Thyroid gland (tissue), 4 donors: ENCODE measurements around the gene ME3.

Experiments
- POLR2A ChIP-seq, 2 donors: fragments of 450-650 bp; IDR thresholded peaks; one replicate each; pipeline ENCODE4 v1.6.1; 2017; ENCODE audit warnings: antibody characterized with exemption in 2 of 2, mild to moderate bottlenecking in 2 of 2, moderate library complexity in 1 of 2
- TF ChIP-seq, protein P1 (sequence below), 6 experiments: fragments of 200-600 bp in 3 of 6; fragments of 450-650 bp in 3 of 6; sonication (generic) in 3 of 6; IDR thresholded peaks; one replicate each; pipeline ENCODE4 v1.5.1; 2016 to 2019; ENCODE audit warnings: antibody characterized with exemption in 6 of 6, mild to moderate bottlenecking in 2 of 6, inconsistent platforms in 1 of 6, moderate library complexity in 1 of 6

DNA sequence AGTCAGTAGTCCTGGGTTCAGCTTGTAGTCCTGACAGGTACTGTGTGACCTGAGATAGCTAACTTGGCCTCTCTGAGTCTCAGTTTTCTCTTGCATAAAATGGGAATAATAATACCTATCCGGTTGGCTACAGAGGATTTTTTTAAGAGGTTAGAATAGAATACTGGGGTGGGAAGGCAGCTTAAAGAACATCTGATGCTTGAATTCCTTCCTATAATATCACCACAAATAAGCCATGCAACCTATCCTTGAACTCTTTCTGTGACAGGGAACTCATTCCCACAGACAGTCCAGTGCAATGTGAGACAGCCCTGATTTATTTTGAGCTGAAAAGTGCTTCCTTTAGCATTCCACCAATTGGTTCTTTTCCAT is 187.6 kb downstream of the ME3 start:
- no peak for TF ChIP-seq POLR2A (IDR thresholded peaks at IDR 0.05)
- TF ChIP-seq, protein P1, sequence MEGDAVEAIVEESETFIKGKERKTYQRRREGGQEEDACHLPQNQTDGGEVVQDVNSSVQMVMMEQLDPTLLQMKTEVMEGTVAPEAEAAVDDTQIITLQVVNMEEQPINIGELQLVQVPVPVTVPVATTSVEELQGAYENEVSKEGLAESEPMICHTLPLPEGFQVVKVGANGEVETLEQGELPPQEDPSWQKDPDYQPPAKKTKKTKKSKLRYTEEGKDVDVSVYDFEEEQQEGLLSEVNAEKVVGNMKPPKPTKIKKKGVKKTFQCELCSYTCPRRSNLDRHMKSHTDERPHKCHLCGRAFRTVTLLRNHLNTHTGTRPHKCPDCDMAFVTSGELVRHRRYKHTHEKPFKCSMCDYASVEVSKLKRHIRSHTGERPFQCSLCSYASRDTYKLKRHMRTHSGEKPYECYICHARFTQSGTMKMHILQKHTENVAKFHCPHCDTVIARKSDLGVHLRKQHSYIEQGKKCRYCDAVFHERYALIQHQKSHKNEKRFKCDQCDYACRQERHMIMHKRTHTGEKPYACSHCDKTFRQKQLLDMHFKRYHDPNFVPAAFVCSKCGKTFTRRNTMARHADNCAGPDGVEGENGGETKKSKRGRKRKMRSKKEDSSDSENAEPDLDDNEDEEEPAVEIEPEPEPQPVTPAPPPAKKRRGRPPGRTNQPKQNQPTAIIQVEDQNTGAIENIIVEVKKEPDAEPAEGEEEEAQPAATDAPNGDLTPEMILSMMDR (IDR thresholded peaks at IDR 0.05): no peak
